Bone marrow (tissue), 2 donors: ENCODE measurements around the gene OR7A5.
A peak's percentile ranks its signal among the peaks of the same experiment; 100 is the strongest.
"Not testable (repeated sequence)": the region's sequence is repeated elsewhere in the genome, so short reads cannot be mapped to it uniquely, and the experiment has no call there.

ENCODE experiments used
- DNase-seq, 2 donors: peaks; one replicate each; lab custom pipeline; 2025; lab: John Stamatoyannopoulos, UW

OR7A5 gene

GRCh38 chr19:14835011-14835410 lies at the start of gene OR7A5, which contains the start of gene OR7C1:
TSS of gene OR7A5 (minus strand) at chr19:14835185. CDS start at chr19:14828241, 6,944 bp downstream.
TSS of gene OR7C1 (minus strand) at chr19:14835185. CDS start at chr19:14800136, 35,049 bp downstream.
- DNase-seq = no peak

DNA sequence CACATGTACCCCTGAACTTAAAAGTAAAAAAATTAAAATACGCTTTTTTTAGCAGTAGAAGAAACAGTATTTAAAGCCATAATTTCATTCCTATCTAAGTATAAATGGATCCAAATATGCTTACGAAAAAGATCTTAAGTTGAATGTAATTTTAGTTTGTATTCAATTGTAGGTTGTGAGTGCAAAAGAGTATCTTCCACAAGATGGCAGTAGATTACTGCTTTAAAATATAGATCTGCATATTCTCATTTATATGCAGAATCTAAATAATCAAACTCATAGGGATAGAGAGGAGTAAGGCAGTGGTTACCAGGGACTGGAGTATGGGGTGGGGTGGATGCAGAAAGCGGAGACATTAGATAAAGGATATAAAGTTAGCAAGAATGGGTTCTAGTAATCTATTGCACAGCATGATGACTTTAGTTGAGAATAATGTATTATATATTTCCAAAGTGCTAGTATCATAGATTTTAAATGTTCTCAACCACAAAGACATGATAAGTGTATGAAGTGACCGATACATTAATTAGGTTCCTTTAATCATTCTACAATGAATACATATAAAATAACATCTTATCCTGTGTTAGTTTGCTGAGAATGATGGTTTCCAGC lies 36.7 kb upstream of the OR7A5 start:
- DNase-seq = peak in 1 of 2 donors; percentile 33

GRCh38 chr19:14868497-14868896 lies 33.5 kb upstream of the OR7A5 start:
- DNase-seq = no peak

- no peak for DNase-seq
Measured at GRCh38 chr19:14848822-14849221, 13.8 kb upstream of the OR7A5 start, which contains the start of gene OR7A10. TSS of gene OR7A10 (minus strand) at chr19:14848922. CDS start at chr19:14841877, 7,045 bp downstream.

- no peak for DNase-seq
Measured at GRCh38 chr19:14843578-14843977, 8.6 kb upstream of the OR7A5 start.

- DNase-seq = no peak
Measured at GRCh38 chr19:14843169-14843568, 8.2 kb upstream of the OR7A5 start.

- no peak for DNase-seq
Measured at GRCh38 chr19:14840206-14840605, 5.2 kb upstream of the OR7A5 start.

GRCh38 chr19:14837391-14837790 lies 2.4 kb upstream of the OR7A5 start:
- no peak for DNase-seq

- DNase-seq = no peak
Measured at GRCh38 chr19:14830702-14831101, 4.3 kb downstream of the OR7A5 start.

DNA sequence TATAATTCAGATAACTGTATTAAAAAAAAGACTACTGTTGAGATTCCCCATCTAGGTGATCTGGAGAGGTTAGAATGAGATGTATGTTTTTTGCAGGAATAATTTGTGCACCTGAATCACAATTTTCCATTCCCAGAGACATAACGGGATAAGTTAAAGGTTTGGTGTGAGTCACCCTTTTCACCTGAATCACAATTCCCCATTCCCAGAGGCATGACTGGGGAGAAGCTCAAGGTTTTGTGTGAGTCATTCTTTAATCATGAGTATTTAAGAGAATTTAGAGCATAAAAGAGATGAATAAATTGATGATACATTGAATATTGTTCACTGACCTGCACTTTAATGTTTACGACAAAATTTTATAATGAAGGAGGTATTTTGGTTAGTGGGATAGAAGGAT lies 9.0 kb downstream of the OR7A5 start:
- no peak for DNase-seq

- peak in 1 of 2 donors; percentile 63 for DNase-seq
Measured at GRCh38 chr19:14821937-14822336, 13.0 kb downstream of the OR7A5 start.

- DNase-seq = no peak
Measured at GRCh38 chr19:14818588-14818987, 16.4 kb downstream of the OR7A5 start.

DNA sequence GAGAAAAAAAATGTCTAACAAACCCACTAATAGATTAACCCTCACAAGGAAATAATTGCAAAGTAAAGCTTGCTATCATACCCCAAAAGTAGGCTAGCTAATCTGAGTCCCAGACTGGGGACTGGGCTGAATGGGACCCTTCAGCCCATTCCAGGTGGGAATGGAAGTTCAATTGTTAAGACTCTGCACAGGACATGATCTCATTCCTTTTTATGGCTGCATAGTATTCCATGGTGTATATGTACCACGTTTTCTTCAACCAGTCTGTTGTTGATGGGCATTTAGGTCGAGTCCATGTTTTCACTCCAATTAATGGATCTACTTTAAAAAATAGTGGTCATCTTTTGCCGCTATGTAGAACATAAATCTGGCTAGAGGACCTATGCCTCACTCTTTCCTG lies 17.9 kb downstream of the OR7A5 start:
- DNase-seq = no peak

DNA sequence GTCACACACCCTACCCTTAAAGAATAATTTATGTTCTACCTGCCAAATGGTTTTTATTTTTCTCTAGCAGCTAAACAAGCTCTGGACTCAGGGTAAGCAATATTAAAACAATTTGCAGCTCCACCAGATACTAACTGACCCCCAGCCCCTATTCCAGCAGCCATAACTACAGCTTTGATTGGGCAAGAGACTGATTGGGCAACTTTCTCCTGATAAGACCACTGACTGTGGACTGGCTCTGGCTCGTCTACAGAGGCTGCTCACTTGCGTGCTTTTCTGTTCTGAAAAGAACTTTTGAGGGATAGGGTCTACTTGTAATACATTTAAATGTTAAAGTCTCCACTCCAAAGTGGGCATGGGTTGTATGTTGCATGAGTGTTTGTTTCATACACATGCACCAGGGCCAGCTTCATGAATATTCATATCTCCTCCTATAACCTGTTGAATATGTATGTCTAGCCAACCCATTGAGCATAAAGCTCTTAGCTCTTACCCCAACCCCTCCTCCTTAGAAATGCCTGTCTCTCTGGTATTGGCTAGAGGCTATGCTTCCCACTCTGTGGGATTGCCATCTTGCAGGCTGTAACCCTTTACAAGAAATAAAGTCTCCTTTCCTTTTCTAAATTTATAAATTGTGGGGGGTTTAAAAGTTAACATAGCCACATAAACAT lies 19.9 kb downstream of the OR7A5 start:
- no peak for DNase-seq

DNA sequence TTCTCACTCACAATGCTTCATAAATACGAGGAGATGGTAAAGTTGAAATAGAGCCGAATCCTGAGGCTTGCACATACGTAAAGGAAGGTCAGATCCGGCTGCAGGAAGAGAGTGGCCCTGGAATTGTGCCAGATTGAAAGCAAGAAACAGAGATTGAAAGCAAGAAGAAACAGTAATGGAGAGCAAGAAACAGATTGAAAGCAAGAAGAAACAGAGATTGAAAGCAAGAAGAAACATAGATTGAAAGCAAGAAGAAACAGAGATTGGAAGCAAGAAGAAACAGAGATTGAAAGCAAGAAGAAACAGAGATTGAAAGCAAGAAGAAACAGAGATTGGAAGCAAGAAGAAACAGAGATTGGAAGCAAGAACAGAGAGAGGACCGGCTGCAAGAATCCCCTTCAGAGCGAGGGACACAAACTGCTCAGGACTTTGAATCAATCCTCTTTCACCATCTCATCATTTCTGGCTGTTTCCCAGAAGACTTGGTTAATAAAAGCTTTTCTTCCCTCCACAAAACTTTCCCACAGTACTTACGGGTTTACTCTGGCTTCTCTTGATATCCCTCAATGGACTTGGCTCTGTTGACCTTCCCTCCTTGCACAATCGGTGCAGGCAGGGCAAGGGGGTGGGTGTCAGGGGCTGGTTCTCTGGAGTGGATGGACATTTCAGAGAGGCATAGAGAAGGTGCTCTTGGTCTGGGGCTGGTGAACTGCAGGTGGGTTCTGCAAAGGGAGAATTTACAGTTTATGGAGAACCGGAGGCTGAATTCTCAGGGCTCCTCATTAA lies 25.5 kb downstream of the OR7A5 start:
- DNase-seq = no peak

DNA sequence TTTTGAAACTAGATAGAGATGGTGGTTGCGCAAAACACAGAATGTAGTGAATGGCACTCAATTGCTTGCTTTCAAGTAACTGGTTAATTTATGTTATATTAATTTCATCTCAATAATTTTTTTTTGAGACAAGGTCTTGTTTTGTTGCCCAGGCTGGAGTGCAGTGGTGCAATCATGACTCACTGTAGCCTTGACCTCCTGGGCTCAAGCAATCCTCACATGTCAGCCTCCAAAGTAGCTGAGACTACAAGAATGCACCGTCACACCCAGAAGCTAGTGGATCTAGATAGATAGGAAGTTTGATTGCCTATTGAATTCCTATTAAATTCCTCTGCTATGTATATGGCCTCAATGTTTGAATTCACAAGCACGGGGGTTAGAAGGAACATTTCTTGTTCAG lies 30.2 kb downstream of the OR7A5 start:
- DNase-seq = no peak

GRCh38 chr19:14798760-14799159 lies 36.2 kb downstream of the OR7A5 start:
- DNase-seq = no peak

GRCh38 chr19:14796021-14796420 lies 39.0 kb downstream of the OR7A5 start:
- no peak for DNase-seq

DNA sequence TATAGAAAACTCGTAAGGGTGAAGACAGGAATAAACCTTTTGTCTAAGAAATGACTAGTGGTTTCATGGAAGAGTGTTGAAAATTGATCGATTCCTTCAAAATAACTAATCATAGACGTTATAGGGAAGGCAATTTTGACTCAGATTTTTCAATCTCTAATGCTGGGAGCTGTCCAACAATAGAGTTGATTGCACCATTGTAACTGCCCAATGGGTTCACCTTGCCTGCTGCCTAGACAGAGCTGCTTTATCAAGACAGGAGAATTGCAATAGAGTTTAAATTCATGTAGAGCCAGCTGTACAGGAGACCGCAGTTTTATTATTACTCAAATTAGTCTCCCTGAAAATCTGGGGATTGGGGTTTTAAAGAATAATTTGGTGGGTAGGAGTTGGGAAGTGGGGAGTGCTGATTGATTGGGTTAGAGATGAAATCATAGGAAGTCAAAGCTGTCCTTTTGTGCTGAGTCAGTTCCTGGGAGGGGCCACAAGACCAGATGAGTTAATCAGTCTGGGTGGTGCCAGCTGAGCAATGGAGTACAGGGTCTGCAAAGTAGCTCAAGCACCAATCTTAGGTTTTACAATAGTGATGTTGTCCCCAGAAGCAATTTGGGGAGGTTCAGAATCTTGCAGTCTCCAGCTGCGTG lies 39.8 kb downstream of the OR7A5 start:
- peak in 1 of 2 donors; percentile 65 for DNase-seq

DNA sequence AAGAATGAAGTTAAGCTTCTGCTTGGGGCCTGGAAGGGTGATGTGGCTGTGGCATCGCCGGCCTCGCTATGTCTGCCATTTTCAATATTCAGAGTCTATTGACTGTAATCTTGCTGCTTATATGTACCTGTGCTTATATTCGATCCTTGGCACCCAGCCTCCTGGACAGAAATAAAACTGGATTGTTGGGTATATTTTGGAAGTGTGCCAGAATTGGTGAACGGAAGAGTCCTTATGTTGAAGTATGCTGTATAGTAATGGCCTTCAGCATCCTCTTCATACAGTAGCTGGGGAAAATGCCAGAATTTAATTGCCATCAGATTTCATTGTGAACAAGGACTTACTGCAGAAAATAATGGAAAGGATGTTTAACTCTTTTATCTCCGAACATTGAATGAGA lies 42.7 kb downstream of the OR7A5 start:
- DNase-seq = not testable (repeated sequence)

- peak in 1 of 2 donors; percentile 13 for DNase-seq
Measured at GRCh38 chr19:14786421-14786851, 48.5 kb downstream of the OR7A5 start.

DNA sequence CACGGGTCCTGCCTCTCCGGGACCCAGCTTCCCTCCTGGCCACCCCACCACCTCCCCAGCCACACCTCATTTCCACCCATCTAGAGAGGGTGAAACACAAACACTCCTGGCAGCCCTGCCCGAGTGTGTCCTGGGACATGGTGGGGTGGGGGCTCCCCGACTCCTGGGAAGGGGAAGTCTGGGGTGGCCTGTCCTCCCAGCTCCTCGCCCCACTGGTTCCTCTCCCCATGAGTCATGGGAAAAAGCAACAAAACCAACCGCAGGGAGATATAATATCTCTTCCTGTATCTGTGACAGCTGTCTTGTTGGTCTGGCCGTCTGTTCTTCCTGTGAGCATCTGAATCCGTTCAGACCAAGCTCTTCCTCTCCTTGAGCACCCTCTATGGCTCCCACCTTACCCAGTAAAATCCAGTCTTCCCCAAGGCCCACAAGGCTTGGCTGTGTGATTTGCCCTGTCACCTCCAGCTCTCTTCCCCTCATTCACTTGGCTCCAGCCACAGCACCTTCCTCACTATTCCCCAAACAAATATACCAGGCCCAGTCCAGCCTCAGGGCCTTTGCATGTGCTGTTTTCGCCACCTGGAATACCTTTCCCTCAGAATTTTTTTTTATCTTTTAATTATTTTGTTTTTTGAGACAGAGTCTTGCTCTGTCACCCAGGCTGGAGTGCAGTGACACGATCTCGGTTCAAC lies 49.7 kb downstream of the OR7A5 start:
- DNase-seq = peak; percentile 52 to 97
